Endothelial cell of umbilical vein (primary cell): ENCODE results near the gene LITAF. TPM values are rescaled to one million over a fixed set of nuclear protein-coding genes. Genes with fewer than 3 reads are reported as not detected.

ENCODE experiments used
- BruUV-seq: library from RNA; stranded (reverse); fragments of 400-500 nt; replicated peaks from 2 replicates; lab custom pipeline; 2021; lab: Mats Ljungman, UMichigan
- CTCF ChIA-PET: fragments of 300-600, 350-600 bp; sonication (Branson Sonifier 250); formaldehyde crosslinking; loops from one replicate; lab custom pipeline; 2021; ENCODE audit warnings: antibody characterized with exemption, inconsistent platforms; lab: Charles Lee
- POLR2A ChIA-PET: fragments of 300-600, 350-600 bp; sonication (Branson Sonifier 250); formaldehyde crosslinking; loops from one replicate; lab custom pipeline; 2021; ENCODE audit warnings: antibody characterized with exemption, inconsistent platforms; lab: Charles Lee
- DNase-seq: peaks from one replicate; pipeline ENCODE4 v3.0.0-alpha.2; 2011; ENCODE audit warnings: low read depth, low spot score
- FAIRE-seq: peaks from 2 replicates; lab custom pipeline; 2011; peaks lifted over from hg19 to GRCh38; lab: Jason Lieb, UNC
- H2AFZ ChIP-seq: 2 replicates; pipeline ENCODE4 v1.6.0; 2012; ENCODE audit warnings: low read depth, low read length, control low read depth, inconsistent platforms
- H3K27ac ChIP-seq: 2 replicates; pipeline ENCODE4 v1.5.1; 2011; ENCODE audit warnings: low read depth, mild to moderate bottlenecking, control low read depth, low read length, moderate library complexity; ENCODE audit not compliant: insufficient read depth
- H3K27me3 ChIP-seq, 2 experiments: 2 replicates each; pipeline versions ENCODE4 v1.6.0 to v1.6.1; 2011; ENCODE audit warnings: low read length in 2 of 2, mixed read lengths in 1 of 2; ENCODE audit not compliant: control insufficient read depth in 2 of 2, insufficient read depth in 2 of 2
- H3K36me3 ChIP-seq, 2 experiments: 2 replicates in 1 of 2; 3 replicates in 1 of 2; pipeline ENCODE4 v1.5.1; 2011; ENCODE audit warnings: low read length in 2 of 2, mild to moderate bottlenecking in 1 of 2, moderate library complexity in 1 of 2; ENCODE audit not compliant: control insufficient read depth in 2 of 2, insufficient read depth in 2 of 2; ENCODE audit errors: extremely low read depth in 1 of 2
- H3K4me1 ChIP-seq: 3 replicates; pipeline ENCODE4 v1.5.1; 2011; ENCODE audit warnings: mild to moderate bottlenecking, low read length; ENCODE audit not compliant: control insufficient read depth, insufficient read depth; ENCODE audit errors: extremely low read depth
- H3K4me2 ChIP-seq: 2 replicates; pipeline ENCODE4 v1.6.1; 2011; ENCODE audit warnings: low read length, control low read depth, mixed read lengths; ENCODE audit not compliant: insufficient read depth
- H3K4me3 ChIP-seq, 3 experiments: fragments of 200-600 bp in 1 of 3; sonication (generic), shearing (Covaris generic) in 1 of 3; replicated peaks in 1 of 3; 2 replicates each; pipeline ENCODE4 v1.5.1; 2011 to 2016; ENCODE audit warnings: control low read depth in 3 of 3, low read length in 3 of 3, mild to moderate bottlenecking in 2 of 3, inconsistent platforms in 1 of 3, low read depth in 1 of 3, moderate library complexity in 1 of 3; ENCODE audit not compliant: insufficient read depth in 1 of 3
- H3K79me2 ChIP-seq: 2 replicates; pipeline ENCODE4 v1.6.0; 2012; ENCODE audit warnings: low read length, inconsistent platforms; ENCODE audit not compliant: control insufficient read depth, insufficient read depth
- H3K9ac ChIP-seq: replicated peaks from 2 replicates; pipeline ENCODE3; 2011; ENCODE audit warnings: low read length, control low read depth; ENCODE audit not compliant: insufficient read depth; ENCODE audit errors: extremely low read depth
- H3K9me1 ChIP-seq: replicated peaks from 3 replicates; pipeline ENCODE4 v1.6.0; 2011; ENCODE audit warnings: mild to moderate bottlenecking, low read length; ENCODE audit not compliant: control insufficient read depth, insufficient read depth; ENCODE audit errors: extremely low read depth
- H3K9me3 ChIP-seq: replicated peaks from 2 replicates; pipeline ENCODE4 v1.5.1; 2012; ENCODE audit warnings: low read length, inconsistent platforms; ENCODE audit not compliant: control insufficient read depth, insufficient read depth
- H4K20me1 ChIP-seq: replicated peaks from 2 replicates; pipeline ENCODE3; 2011; ENCODE audit warnings: mild to moderate bottlenecking, low read length; ENCODE audit not compliant: control insufficient read depth, insufficient read depth; ENCODE audit errors: extremely low read depth
- CTCF ChIP-seq, 2 donors: IDR thresholded peaks; 1 replicate in 1 of 2; 2 replicates in 1 of 2; pipeline ENCODE4 v1.5.1; 2011; ENCODE audit warnings: low read length in 2 of 2, mild to moderate bottlenecking in 2 of 2, moderate library complexity in 2 of 2, control low read depth in 1 of 2, inconsistent platforms in 1 of 2, low read depth in 1 of 2; ENCODE audit not compliant: insufficient read depth in 1 of 2; ENCODE audit errors: extremely low read depth in 1 of 2
- EZH2 ChIP-seq: IDR thresholded peaks from 2 replicates; pipeline ENCODE4 v1.6.1; 2012; ENCODE audit warnings: borderline replicate concordance, low read depth, mild to moderate bottlenecking, moderate library complexity, low read length, inconsistent platforms; ENCODE audit not compliant: severe bottlenecking
- FOS ChIP-seq: IDR thresholded peaks from 2 replicates; pipeline ENCODE4 v1.6.1; 2011; ENCODE audit warnings: mild to moderate bottlenecking, low read length, moderate library complexity, borderline replicate concordance; ENCODE audit not compliant: insufficient read depth
- GATA2 ChIP-seq: IDR thresholded peaks from 2 replicates; pipeline ENCODE4 v1.7.0; 2011; ENCODE audit warnings: low read depth, mild to moderate bottlenecking, moderate library complexity, mixed read lengths, low read length; ENCODE audit not compliant: insufficient read length, insufficient read depth
- JUN ChIP-seq: IDR thresholded peaks from 2 replicates; pipeline ENCODE4 v1.6.1; 2011; ENCODE audit warnings: borderline replicate concordance, low read depth; ENCODE audit not compliant: insufficient read length, insufficient read depth
- MAX ChIP-seq: IDR thresholded peaks from 2 replicates; pipeline ENCODE4 v1.6.1; 2011; ENCODE audit not compliant: insufficient read depth, insufficient read length
- MYC ChIP-seq: IDR thresholded peaks from one replicate; pipeline ENCODE4 v1.6.1; 2011; ENCODE audit warnings: mild to moderate bottlenecking, low read depth, low read length
- POLR2A ChIP-seq: IDR thresholded peaks from 2 replicates; pipeline ENCODE4 v1.6.1; 2012; ENCODE audit warnings: low read depth, mild to moderate bottlenecking, control low read depth, low read length
- POLR2AphosphoS5 ChIP-seq: IDR thresholded peaks from 2 replicates; pipeline ENCODE4 v1.6.1; 2012; ENCODE audit warnings: low read depth, mild to moderate bottlenecking, control low read depth, low read length, moderate library complexity; ENCODE audit not compliant: insufficient read depth
- dilution Hi-C: fragments of 300-500 bp; cut with MboI; formaldehyde crosslinking; loops from one replicate; pipeline ENCODE4 v1.15.0; 2019; ENCODE audit warnings: low sequenced_read_pairs; ENCODE audit not compliant: extremely low pct_ligation_motif_present
- intact Hi-C: fragments of 100-400 bp; cut with micrococcal nuclease; formaldehyde crosslinking; loops from one replicate; pipeline ENCODE4 v1.10.0; 2022
- polyA plus RNA-seq, 4 experiments: library from polyadenylated mRNA; depleted of rRNA in 3 of 4; stranded (reverse) in 3 of 4; unstranded in 1 of 4; fragments of >200 nt; gene quantifications; 2 replicates each; pipeline versions ENCODE4 v1.2.1 to v1.2.3, GENCODE V29; 2011 to 2012; ENCODE audit warnings: missing spikeins in 1 of 4
- total RNA-seq: library from RNA; stranded (reverse); gene quantifications from 2 replicates; pipeline ENCODE4 v1.2.3, GENCODE V29; 2021

The LITAF gene
- total and polyA plus RNA-seq, 2 donors (not counting 3 experiments of a cell fraction or from before 2014, with no cell fraction given): 15.2 to 27.2 TPM

GRCh38 chr16:11553371-11553770, 33.3 kb downstream of the LITAF start:
- no peaks in the 10 kb centered on the region for H3K79me2 ChIP-seq
- H2AFZ ChIP-seq: no peak overlapping the region
- H3K27ac ChIP-seq: no peak overlapping the region
- DNase-seq: no peak
- no peak overlapping the region for H3K4me2 ChIP-seq
- TF ChIP-seq POLR2A: no peak
- TF ChIP-seq CTCF (IDR thresholded peaks at IDR 0.05; ENCODE audit: extremely low read depth in 1 of 2, insufficient read depth in 1 of 2, low read depth in 1 of 2, low read length in 2 of 2): no peak
- TF ChIP-seq EZH2: no peak
- TF ChIP-seq JUN: no peak
- TF ChIP-seq GATA2: no peak
- TF ChIP-seq MYC: no peak
- no peak for TF ChIP-seq FOS
- TF ChIP-seq POLR2AphosphoS5: no peak
- no peak for TF ChIP-seq MAX
- H3K9me3 ChIP-seq: no peaks in the 10 kb centered on the region
- no peaks in the 10 kb centered on the region for H3K4me1 ChIP-seq
- no peaks in the 10 kb centered on the region for H3K9me1 ChIP-seq
- CTCF ChIA-PET: no interaction called here
- FAIRE-seq: no peak
- POLR2A ChIA-PET: no interaction called here
- no peaks in the 10 kb centered on the region for H3K27me3 ChIP-seq
- intact Hi-C loops (no loop called here), dilution Hi-C loops (no loop called here)
- H3K36me3 ChIP-seq: peaks cover 0 to 2% of the 10 kb centered on the region in 2 experiments
- H4K20me1 ChIP-seq: no peaks in the 10 kb centered on the region
- no peak overlapping the region for H3K9ac ChIP-seq
- H3K4me3 ChIP-seq: no peak overlapping the region
- no TSS peak for BruUV-seq
